GM12878 (cell line): ENCODE data around the gene CYP1A2. TPM values are rescaled to one million over a fixed set of nuclear protein-coding genes. Genes with fewer than 3 reads are reported as not detected.

Experiments used
- BACH1 ChIP-seq: fragments of 450-650 bp; IDR thresholded peaks from 2 replicates; pipeline ENCODE4 v1.6.1; 2017; ENCODE audit warnings: mild to moderate bottlenecking, borderline replicate concordance
- BCL11A ChIP-seq: IDR thresholded peaks from 2 replicates; pipeline ENCODE4 v1.6.1; 2011; ENCODE audit warnings: low read depth, low read length
- BHLHE40 ChIP-seq, 2 experiments: fragments of 450-650 bp in 1 of 2; IDR thresholded peaks; 2 replicates each; pipeline ENCODE4 v1.6.1; 2011 to 2017; ENCODE audit warnings: low read depth in 2 of 2, borderline replicate concordance in 1 of 2, improper control_type of control experiment in 1 of 2, low read length in 1 of 2, mild to moderate bottlenecking in 1 of 2
- BMI1 ChIP-seq: fragments of 450-650 bp; IDR thresholded peaks from 2 replicates; pipeline ENCODE4 v1.6.1; 2016; ENCODE audit warnings: mild to moderate bottlenecking, moderate library complexity, borderline replicate concordance
- CBX3 ChIP-seq: fragments of 200-600 bp; sonication (generic); IDR thresholded peaks from 2 replicates; pipeline ENCODE4 v1.6.1; 2016; ENCODE audit warnings: low read depth, borderline replicate concordance
- CHD2 ChIP-seq: IDR thresholded peaks from 2 replicates; pipeline ENCODE4 v1.6.1; 2011; ENCODE audit warnings: low read depth, low read length, improper control_type of control experiment, borderline replicate concordance
- HDAC6 ChIP-seq: fragments of 200-600 bp; sonication (generic); IDR thresholded peaks from one replicate; pipeline ENCODE4 v1.8.0; 2017; ENCODE audit warnings: antibody characterized with exemption; ENCODE audit not compliant: unreplicated experiment
- JUND ChIP-seq: IDR thresholded peaks from 2 replicates; pipeline ENCODE4 v1.6.1; 2012; ENCODE audit warnings: low read depth, mild to moderate bottlenecking, low read length, improper control_type of control experiment, moderate library complexity
- KAT2A ChIP-seq: conservative IDR thresholded peaks from 2 replicates; pipeline ENCODE4 v1.6.1; 2011; ENCODE audit warnings: low read depth, low read length; ENCODE audit not compliant: control insufficient read depth
- NR2F1 ChIP-seq: fragments of 450-650 bp; conservative IDR thresholded peaks from 2 replicates; pipeline ENCODE4 v1.6.1; 2017; ENCODE audit warnings: mild to moderate bottlenecking
- PAX5 ChIP-seq: IDR thresholded peaks from 2 replicates; pipeline ENCODE4 v1.6.1; 2011; ENCODE audit warnings: low read depth, low read length, borderline replicate concordance
- PML ChIP-seq: IDR thresholded peaks from 2 replicates; pipeline ENCODE4 v1.6.1; 2012; ENCODE audit warnings: low read length, inconsistent platforms
- RB1 ChIP-seq: fragments of 450-650 bp; formaldehyde crosslinking; IDR thresholded peaks from 2 replicates; pipeline ENCODE4 v1.6.1; 2017; ENCODE audit warnings: mild to moderate bottlenecking, borderline replicate concordance
- SIX5 ChIP-seq: IDR thresholded peaks from 2 replicates; pipeline ENCODE4 v1.6.1; 2011; ENCODE audit warnings: mild to moderate bottlenecking, low read depth, low read length, moderate library complexity; ENCODE audit not compliant: severe bottlenecking
- SMC3 ChIP-seq: IDR thresholded peaks from 2 replicates; pipeline ENCODE4 v1.6.1; 2011; ENCODE audit warnings: low read length, improper control_type of control experiment, borderline replicate concordance
- SREBF1 ChIP-seq: IDR thresholded peaks from 2 replicates; pipeline ENCODE4 v1.6.1; 2012; ENCODE audit warnings: mild to moderate bottlenecking, low read length
- SREBF2 ChIP-seq: IDR thresholded peaks from 2 replicates; pipeline ENCODE4 v1.6.1; 2012; ENCODE audit warnings: mild to moderate bottlenecking, low read length
- STAT1 ChIP-seq: fragments of 450-650 bp; conservative IDR thresholded peaks from 2 replicates; pipeline ENCODE4 v1.6.1; 2014; ENCODE audit warnings: antibody characterized with exemption, mild to moderate bottlenecking
- TCF12 ChIP-seq: IDR thresholded peaks from 2 replicates; pipeline ENCODE4 v1.6.1; 2011; ENCODE audit warnings: low read depth, mild to moderate bottlenecking, low read length
- ZNF207 ChIP-seq: fragments of 450-650 bp; IDR thresholded peaks from 2 replicates; pipeline ENCODE4 v1.6.1; 2014; ENCODE audit warnings: antibody characterized with exemption, mild to moderate bottlenecking, borderline replicate concordance
- ZSCAN29 ChIP-seq: fragments of 450-650 bp; IDR thresholded peaks from 2 replicates; pipeline ENCODE4 v1.6.1; 2017; ENCODE audit warnings: mild to moderate bottlenecking, moderate library complexity
- polyA plus RNA-seq, 11 experiments: library from polyadenylated mRNA; depleted of rRNA in 4 of 11; unstranded in 6 of 11; stranded (reverse) in 5 of 11; fragments of >200 nt; fragmentation: Nextera tagmentation in 4 of 11; fragmentation: Illumina TruSeq in 1 of 11; extraction: Ambion mirVana in 4 of 11; extraction: Trizol in 1 of 11; gene quantifications; 1 replicate in 1 of 11; 2 replicates in 10 of 11; pipeline versions ENCODE4 v1.2.1 to v1.2.3, GENCODE V29; 2011 to 2016; ENCODE audit warnings: inconsistent platforms in 2 of 11, missing spikeins in 2 of 11, low read depth in 1 of 11
- total RNA-seq, 4 experiments: library from RNA; depleted of rRNA in 3 of 4; stranded (reverse); fragments of >200 nt in 3 of 4; fragmentation: Illumina TruSeq in 1 of 4; extraction: Trizol in 1 of 4; gene quantifications; 2 replicates each; pipeline versions ENCODE4 v1.2.1 to v1.2.3, GENCODE V29; 2013 to 2021
- TF ChIP-seq, protein P1 (sequence below): fragments of 450-650 bp; IDR thresholded peaks from 2 replicates; pipeline ENCODE4 v1.6.1; 2018; ENCODE audit warnings: mild to moderate bottlenecking, low read depth, moderate library complexity; ENCODE audit not compliant: partially characterized antibody
- TF ChIP-seq, protein P2 (sequence below): fragments of 150-350 bp; IDR thresholded peaks from 2 replicates; pipeline ENCODE4 v1.6.1; 2014; ENCODE audit warnings: mild to moderate bottlenecking, low read depth, low read length
- TF ChIP-seq, protein P3 (sequence below): IDR thresholded peaks from 2 replicates; pipeline ENCODE4 v1.6.1; 2011; ENCODE audit warnings: mild to moderate bottlenecking, low read depth, low read length, moderate library complexity; ENCODE audit not compliant: insufficient replicate concordance
- TF ChIP-seq, protein P4 (sequence below): fragments of 450-650 bp; IDR thresholded peaks from 2 replicates; pipeline ENCODE4 v1.6.1; 2016; ENCODE audit warnings: mild to moderate bottlenecking

The CYP1A2 gene
- total and polyA plus RNA-seq, 10 of the 15 experiments (the other 5 are each of a cell fraction or from before 2014, with no cell fraction given): 0.03 to 0.09 (median 0.05) TPM; not detected in 7

DNA sequence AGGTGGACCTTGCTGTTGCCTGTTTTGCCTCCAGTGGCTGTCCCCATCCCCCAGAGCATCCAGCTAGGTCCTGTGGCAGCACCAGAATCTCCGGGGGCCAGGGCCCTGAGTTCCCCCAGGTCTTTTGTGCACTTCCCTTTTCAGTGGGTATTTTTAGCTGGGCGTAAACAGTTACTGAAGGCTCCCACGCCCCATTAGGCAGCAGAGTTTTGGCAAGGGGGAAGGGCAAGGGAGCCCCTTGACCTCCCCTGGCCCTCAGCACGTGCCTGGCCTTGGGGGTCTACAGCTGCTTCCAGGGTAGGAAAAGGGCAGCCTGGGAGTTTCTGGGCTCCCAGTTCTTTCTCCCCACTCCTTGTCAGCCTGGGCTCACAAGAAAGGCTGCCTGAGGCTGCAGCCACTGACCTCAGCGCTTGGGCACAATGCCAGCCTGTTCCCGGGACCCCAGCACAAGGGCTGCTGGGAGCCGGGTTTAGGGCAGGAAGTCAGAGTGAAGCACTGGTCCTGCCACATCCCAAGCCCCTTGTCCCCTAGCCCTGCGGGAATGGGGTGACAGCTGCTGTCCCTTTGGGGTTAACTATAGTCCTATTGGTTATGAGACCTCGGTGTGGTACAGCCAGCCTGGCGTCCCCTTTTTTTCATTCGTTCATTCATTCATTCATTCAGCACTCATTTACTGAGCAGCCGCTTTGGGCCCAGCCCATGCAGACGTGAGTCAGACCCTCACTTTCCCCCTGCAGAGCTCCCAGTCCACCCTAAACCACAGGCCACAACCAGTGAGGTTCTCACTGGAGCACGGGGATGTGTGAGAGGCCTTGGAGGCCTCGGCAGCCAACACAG is 41.7 kb downstream of the CYP1A2 start (continued):
- no peak for TF ChIP-seq HDAC6
- TF ChIP-seq KAT2A: no peak
- TF ChIP-seq NR2F1: peak; percentile 100
- peak; percentile 13; the same call in 1 of the 2 replicates for TF ChIP-seq BACH1
- peak; percentile 77; the same call in 1 of the 2 replicates for TF ChIP-seq TCF12
- peak; percentile 97 to 98 for TF ChIP-seq BHLHE40 (IDR thresholded peaks at IDR 0.05; ENCODE audit: borderline replicate concordance in 1 of 2, low read depth in 2 of 2, low read length in 1 of 2)
- peak; percentile 48 for TF ChIP-seq BCL11A
- peak; percentile 39; the same call in 1 of the 2 replicates for TF ChIP-seq JUND
- peak; percentile 29 for TF ChIP-seq SMC3
- TF ChIP-seq, protein P1, sequence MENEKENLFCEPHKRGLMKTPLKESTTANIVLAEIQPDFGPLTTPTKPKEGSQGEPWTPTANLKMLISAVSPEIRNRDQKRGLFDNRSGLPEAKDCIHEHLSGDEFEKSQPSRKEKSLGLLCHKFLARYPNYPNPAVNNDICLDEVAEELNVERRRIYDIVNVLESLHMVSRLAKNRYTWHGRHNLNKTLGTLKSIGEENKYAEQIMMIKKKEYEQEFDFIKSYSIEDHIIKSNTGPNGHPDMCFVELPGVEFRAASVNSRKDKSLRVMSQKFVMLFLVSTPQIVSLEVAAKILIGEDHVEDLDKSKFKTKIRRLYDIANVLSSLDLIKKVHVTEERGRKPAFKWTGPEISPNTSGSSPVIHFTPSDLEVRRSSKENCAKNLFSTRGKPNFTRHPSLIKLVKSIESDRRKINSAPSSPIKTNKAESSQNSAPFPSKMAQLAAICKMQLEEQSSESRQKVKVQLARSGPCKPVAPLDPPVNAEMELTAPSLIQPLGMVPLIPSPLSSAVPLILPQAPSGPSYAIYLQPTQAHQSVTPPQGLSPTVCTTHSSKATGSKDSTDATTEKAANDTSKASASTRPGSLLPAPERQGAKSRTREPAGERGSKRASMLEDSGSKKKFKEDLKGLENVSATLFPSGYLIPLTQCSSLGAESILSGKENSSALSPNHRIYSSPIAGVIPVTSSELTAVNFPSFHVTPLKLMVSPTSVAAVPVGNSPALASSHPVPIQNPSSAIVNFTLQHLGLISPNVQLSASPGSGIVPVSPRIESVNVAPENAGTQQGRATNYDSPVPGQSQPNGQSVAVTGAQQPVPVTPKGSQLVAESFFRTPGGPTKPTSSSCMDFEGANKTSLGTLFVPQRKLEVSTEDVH: no peak
- TF ChIP-seq RB1: no peak
- no peak for TF ChIP-seq STAT1
- peak; percentile 88; the same call in 1 of the 2 replicates for TF ChIP-seq CHD2
- TF ChIP-seq BMI1: 0 out of 2 replicates have a peak, but pooled peaks have one; percentile 10
- TF ChIP-seq PAX5: peak; percentile 77
- TF ChIP-seq SIX5: no peak
- TF ChIP-seq, protein P2, sequence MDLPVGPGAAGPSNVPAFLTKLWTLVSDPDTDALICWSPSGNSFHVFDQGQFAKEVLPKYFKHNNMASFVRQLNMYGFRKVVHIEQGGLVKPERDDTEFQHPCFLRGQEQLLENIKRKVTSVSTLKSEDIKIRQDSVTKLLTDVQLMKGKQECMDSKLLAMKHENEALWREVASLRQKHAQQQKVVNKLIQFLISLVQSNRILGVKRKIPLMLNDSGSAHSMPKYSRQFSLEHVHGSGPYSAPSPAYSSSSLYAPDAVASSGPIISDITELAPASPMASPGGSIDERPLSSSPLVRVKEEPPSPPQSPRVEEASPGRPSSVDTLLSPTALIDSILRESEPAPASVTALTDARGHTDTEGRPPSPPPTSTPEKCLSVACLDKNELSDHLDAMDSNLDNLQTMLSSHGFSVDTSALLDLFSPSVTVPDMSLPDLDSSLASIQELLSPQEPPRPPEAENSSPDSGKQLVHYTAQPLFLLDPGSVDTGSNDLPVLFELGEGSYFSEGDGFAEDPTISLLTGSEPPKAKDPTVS: no peak
- no peak for TF ChIP-seq PML
- TF ChIP-seq SREBF1: no peak
- no peak for TF ChIP-seq ZNF207
- no peak for TF ChIP-seq CBX3
- peak; percentile 68 for TF ChIP-seq ZSCAN29
- no peak for TF ChIP-seq SREBF2
- TF ChIP-seq, protein P3, sequence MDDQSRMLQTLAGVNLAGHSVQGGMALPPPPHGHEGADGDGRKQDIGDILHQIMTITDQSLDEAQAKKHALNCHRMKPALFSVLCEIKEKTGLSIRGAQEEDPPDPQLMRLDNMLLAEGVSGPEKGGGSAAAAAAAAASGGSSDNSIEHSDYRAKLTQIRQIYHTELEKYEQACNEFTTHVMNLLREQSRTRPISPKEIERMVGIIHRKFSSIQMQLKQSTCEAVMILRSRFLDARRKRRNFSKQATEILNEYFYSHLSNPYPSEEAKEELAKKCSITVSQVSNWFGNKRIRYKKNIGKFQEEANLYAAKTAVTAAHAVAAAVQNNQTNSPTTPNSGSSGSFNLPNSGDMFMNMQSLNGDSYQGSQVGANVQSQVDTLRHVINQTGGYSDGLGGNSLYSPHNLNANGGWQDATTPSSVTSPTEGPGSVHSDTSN: no peak
- TF ChIP-seq, protein P4, sequence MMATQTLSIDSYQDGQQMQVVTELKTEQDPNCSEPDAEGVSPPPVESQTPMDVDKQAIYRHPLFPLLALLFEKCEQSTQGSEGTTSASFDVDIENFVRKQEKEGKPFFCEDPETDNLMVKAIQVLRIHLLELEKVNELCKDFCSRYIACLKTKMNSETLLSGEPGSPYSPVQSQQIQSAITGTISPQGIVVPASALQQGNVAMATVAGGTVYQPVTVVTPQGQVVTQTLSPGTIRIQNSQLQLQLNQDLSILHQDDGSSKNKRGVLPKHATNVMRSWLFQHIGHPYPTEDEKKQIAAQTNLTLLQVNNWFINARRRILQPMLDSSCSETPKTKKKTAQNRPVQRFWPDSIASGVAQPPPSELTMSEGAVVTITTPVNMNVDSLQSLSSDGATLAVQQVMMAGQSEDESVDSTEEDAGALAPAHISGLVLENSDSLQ: no peak
